Keratinocyte (primary cell): ENCODE data around the gene ST3GAL5. TPM values are rescaled to one million over a fixed set of nuclear protein-coding genes. Genes with fewer than 3 reads are reported as not detected.

Experiments used
- DNase-seq: peaks from one replicate; pipeline ENCODE4 v3.0.0-alpha.2; 2011; ENCODE audit warnings: low read depth, missing footprints, low spot score
- FAIRE-seq: peaks from 2 replicates; lab custom pipeline; 2011; peaks lifted over from hg19 to GRCh38; lab: Jason Lieb, UNC
- H2AFZ ChIP-seq: 2 replicates; pipeline ENCODE4 v1.6.0; 2012; ENCODE audit warnings: low read length, control low read depth, inconsistent platforms; ENCODE audit not compliant: control insufficient read depth
- H3K27ac ChIP-seq: 2 replicates; pipeline ENCODE4 v1.5.1; 2011; ENCODE audit warnings: low read length; ENCODE audit not compliant: control insufficient read depth, insufficient read depth
- H3K27me3 ChIP-seq: 3 replicates; pipeline ENCODE4 v1.6.0; 2011; ENCODE audit warnings: low read length; ENCODE audit not compliant: control insufficient read depth, insufficient read depth; ENCODE audit errors: extremely low read depth
- H3K36me3 ChIP-seq, 2 experiments: 2 replicates in 1 of 2; 3 replicates in 1 of 2; pipeline ENCODE4 v1.5.1; 2011; ENCODE audit warnings: low read length in 2 of 2, mild to moderate bottlenecking in 1 of 2; ENCODE audit not compliant: control insufficient read depth in 2 of 2, insufficient read depth in 2 of 2; ENCODE audit errors: extremely low read depth in 1 of 2
- H3K4me1 ChIP-seq: 3 replicates; pipeline ENCODE4 v1.5.1; 2011; ENCODE audit warnings: low read length; ENCODE audit not compliant: control insufficient read depth, insufficient read depth; ENCODE audit errors: extremely low read depth
- H3K4me2 ChIP-seq: 3 replicates; pipeline ENCODE4 v1.6.0; 2011; ENCODE audit warnings: low read depth, low read length; ENCODE audit not compliant: control insufficient read depth, insufficient read depth; ENCODE audit errors: extremely low read depth
- H3K4me3 ChIP-seq, 3 experiments: fragments of 200-600 bp in 1 of 3; sonication (generic) in 1 of 3; 2 replicates in 2 of 3; 3 replicates in 1 of 3; pipeline ENCODE4 v1.5.1; 2011 to 2016; ENCODE audit warnings: low read length in 3 of 3, mild to moderate bottlenecking in 3 of 3, control low read depth in 2 of 3, inconsistent platforms in 1 of 3, low read depth in 1 of 3, mixed read lengths in 1 of 3, mixed run types in 1 of 3, moderate library complexity in 1 of 3; ENCODE audit not compliant: control insufficient read depth in 2 of 3, insufficient read depth in 2 of 3; ENCODE audit errors: extremely low read depth in 1 of 3
- H3K79me2 ChIP-seq: 2 replicates; pipeline ENCODE4 v1.6.0; 2012; ENCODE audit warnings: low read length; ENCODE audit not compliant: control insufficient read depth, insufficient read depth
- H3K9ac ChIP-seq: 3 replicates; pipeline ENCODE4 v1.6.0; 2011; ENCODE audit warnings: low read length; ENCODE audit not compliant: control insufficient read depth, insufficient read depth; ENCODE audit errors: extremely low read depth
- H3K9me1 ChIP-seq: 3 replicates; pipeline ENCODE4 v1.6.0; 2011; ENCODE audit warnings: low read length; ENCODE audit not compliant: control insufficient read depth, insufficient read depth; ENCODE audit errors: extremely low read depth
- H3K9me3 ChIP-seq: 2 replicates; pipeline ENCODE4 v1.5.1; 2012; ENCODE audit warnings: low read depth, low read length; ENCODE audit not compliant: control insufficient read depth
- H4K20me1 ChIP-seq: 3 replicates; pipeline ENCODE4 v1.6.0; 2011; ENCODE audit warnings: low read length; ENCODE audit not compliant: control insufficient read depth, insufficient read depth; ENCODE audit errors: extremely low read depth
- EZH2 ChIP-seq: IDR thresholded peaks from one replicate; pipeline ENCODE4 v1.6.1; 2012; ENCODE audit warnings: inconsistent platforms, mild to moderate bottlenecking, low read length, moderate library complexity
- dilution Hi-C: fragments of 300-500 bp; cut with MboI; formaldehyde crosslinking; loops from one replicate; pipeline ENCODE4 v1.7.0; 2020; ENCODE audit warnings: low sequenced_read_pairs; ENCODE audit not compliant: extremely low pct_ligation_motif_present
- polyA plus RNA-seq, 5 experiments: library from polyadenylated mRNA; depleted of rRNA in 3 of 5; stranded (reverse) in 3 of 5; stranded (forward) in 1 of 5; unstranded in 1 of 5; fragments of >200 nt; gene quantifications; 1 replicate in 1 of 5; 2 replicates in 3 of 5; 3 replicates in 1 of 5; pipeline versions ENCODE4 v1.2.1 to v1.2.3, GENCODE V29; 2011 to 2012; ENCODE audit warnings: missing spikeins in 2 of 5, low read depth in 1 of 5, low replicate concordance in 1 of 5
- TF ChIP-seq, protein P1 (sequence below), 3 experiments: IDR thresholded peaks in 1 of 3; conservative IDR thresholded peaks in 1 of 3; optimal IDR thresholded peaks in 1 of 3; 2 replicates in 2 of 3; 3 replicates in 1 of 3; pipeline versions ENCODE3 to v1.5.1; 2011; ENCODE audit warnings: low read length in 3 of 3, mild to moderate bottlenecking in 3 of 3, moderate library complexity in 2 of 3, control low read depth in 1 of 3, inconsistent platforms in 1 of 3; ENCODE audit not compliant: insufficient read depth in 2 of 3; ENCODE audit errors: extremely low read depth in 1 of 3

ST3GAL5 gene
- polyA plus RNA-seq, 1 donor (not counting 4 experiments of a cell fraction or from before 2014, with no cell fraction given), result 43.5 TPM

DNA sequence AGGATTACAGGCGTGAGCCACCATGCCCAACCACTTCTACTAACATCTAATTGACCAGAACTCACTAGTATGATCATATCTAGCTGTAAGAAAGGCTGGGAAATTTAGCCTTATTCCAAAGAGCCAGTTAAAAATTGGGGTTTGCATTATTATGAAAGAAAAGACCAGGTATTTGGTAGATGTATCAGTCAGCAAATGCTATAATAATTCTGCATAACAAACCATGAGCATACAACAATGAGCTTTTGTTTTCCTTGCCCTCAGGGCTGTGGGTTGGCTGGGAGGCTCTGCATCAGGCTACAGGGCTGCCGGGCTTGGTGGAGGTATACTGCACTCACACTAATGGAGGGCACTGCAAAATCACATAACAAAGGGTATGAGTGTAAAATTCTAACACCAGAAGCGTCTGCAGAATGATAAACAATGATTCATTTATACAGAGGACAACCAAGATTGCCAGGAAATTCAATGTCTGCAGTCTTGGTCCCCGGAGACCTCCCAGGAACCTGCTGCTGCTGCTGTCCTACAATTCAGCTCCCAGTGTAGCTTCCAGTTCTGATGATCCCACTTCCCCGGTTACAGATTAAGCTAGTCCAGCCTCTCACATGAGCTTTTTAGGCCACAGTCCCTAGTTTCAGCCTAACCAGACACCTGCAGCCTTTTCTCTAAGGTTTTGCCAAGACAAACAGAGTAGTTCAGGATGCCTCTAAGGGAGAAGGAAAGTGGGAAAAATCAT, 32.2 kb upstream of the ST3GAL5 start:
- no peak for DNase-seq
- dilution Hi-C loops, result no loop called here
- Histone ChIP-seq H3K9me3 (no peaks in the 10 kb centered on the region), H3K79me2 (no peaks in the 10 kb centered on the region), H2AFZ (no peak overlapping the region), H3K27me3 (no peaks in the 10 kb centered on the region), H3K4me1 (peaks cover 14% of the 10 kb centered on the region), H3K4me3 (no peak overlapping the region), H3K9me1 (no peaks in the 10 kb centered on the region), H3K27ac (no peak overlapping the region), H3K4me2 (no peak overlapping the region), H3K9ac (no peak overlapping the region), H3K36me3 (no peaks in the 10 kb centered on the region), H4K20me1 (no peaks in the 10 kb centered on the region)
- TF ChIP-seq, protein P1, sequence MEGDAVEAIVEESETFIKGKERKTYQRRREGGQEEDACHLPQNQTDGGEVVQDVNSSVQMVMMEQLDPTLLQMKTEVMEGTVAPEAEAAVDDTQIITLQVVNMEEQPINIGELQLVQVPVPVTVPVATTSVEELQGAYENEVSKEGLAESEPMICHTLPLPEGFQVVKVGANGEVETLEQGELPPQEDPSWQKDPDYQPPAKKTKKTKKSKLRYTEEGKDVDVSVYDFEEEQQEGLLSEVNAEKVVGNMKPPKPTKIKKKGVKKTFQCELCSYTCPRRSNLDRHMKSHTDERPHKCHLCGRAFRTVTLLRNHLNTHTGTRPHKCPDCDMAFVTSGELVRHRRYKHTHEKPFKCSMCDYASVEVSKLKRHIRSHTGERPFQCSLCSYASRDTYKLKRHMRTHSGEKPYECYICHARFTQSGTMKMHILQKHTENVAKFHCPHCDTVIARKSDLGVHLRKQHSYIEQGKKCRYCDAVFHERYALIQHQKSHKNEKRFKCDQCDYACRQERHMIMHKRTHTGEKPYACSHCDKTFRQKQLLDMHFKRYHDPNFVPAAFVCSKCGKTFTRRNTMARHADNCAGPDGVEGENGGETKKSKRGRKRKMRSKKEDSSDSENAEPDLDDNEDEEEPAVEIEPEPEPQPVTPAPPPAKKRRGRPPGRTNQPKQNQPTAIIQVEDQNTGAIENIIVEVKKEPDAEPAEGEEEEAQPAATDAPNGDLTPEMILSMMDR (optimal IDR thresholded peaks at IDR 0.05 in 1 of 3, IDR thresholded peaks at IDR 0.05 in 1 of 3, conservative IDR thresholded peaks at IDR 0.05 in 1 of 3; ENCODE audit: extremely low read depth in 1 of 3, insufficient read depth in 2 of 3, low read length in 3 of 3), result no peak
- no peak for TF ChIP-seq EZH2
- FAIRE-seq, result no peak

DNA sequence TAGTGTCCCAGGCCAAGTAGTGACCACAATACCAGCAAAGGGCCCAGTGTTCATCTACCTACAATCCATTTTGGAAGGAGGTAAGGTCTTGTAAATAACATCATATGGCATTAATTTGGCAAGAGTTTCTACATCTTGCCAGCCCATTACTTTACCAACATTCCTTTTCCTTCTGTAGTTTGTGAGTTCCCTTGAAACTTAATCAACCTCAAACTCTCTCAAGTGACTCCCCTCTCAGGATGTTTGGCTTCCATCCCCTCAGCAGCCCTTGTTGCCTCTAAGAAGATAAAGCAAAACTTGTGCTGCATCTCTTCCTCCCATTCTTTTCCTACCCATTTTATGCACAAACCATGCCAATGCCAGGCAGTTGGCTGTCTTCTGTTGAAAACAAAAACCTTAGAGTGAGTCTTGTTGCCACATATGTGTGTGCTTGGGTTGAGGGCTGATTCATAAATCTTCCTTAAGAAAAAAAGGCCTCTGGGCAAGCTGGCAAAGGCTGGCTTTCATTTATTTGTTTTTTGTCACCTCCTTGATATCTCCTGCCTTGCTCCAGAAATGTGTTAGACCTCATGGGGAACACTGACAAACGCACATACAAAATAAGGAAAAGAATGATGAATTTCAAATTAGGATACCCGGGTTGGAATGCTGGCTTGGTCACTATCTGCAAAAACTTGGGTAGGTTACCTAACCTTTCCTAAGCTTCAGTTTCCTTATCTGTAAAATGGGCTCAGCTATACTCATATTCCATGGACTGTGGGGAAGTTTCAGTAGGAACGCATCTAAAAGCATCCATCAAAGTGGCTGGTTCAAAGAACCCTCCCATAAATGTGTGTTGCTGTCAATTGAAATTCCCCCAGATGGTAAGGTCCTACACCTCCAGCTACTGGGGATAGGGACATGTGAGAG, 29.4 kb upstream of the ST3GAL5 start:
- no peaks in the 10 kb centered on the region for H3K36me3 ChIP-seq
- H4K20me1 ChIP-seq, result no peaks in the 10 kb centered on the region
- TF ChIP-seq EZH2, result no peak
- TF ChIP-seq, protein P1 (optimal IDR thresholded peaks at IDR 0.05 in 1 of 3, IDR thresholded peaks at IDR 0.05 in 1 of 3, conservative IDR thresholded peaks at IDR 0.05 in 1 of 3; ENCODE audit: extremely low read depth in 1 of 3, insufficient read depth in 2 of 3, low read length in 3 of 3), result no peak
- no peak overlapping the region for H3K4me3 ChIP-seq
- no peak overlapping the region for H3K27ac ChIP-seq
- FAIRE-seq, result no peak
- no peak overlapping the region for H3K9ac ChIP-seq
- no peak for DNase-seq
- H3K27me3 ChIP-seq, result no peaks in the 10 kb centered on the region
- peaks cover 4% of the 10 kb centered on the region for H3K4me1 ChIP-seq
- dilution Hi-C loops, result no loop called here
- peaks cover under 1% of the 10 kb centered on the region for H3K9me3 ChIP-seq
- no peak overlapping the region for H2AFZ ChIP-seq
- no peak overlapping the region for H3K4me2 ChIP-seq
- no peaks in the 10 kb centered on the region for H3K9me1 ChIP-seq
- no peaks in the 10 kb centered on the region for H3K79me2 ChIP-seq
